Measurements from ENCODE around the gene NPEPL1. TPM values are rescaled to one million over a fixed set of nuclear protein-coding genes. Genes with fewer than 3 reads are reported as not detected.

Gene NPEPL1
- total RNA-seq, 2 donors from 2014 or later, result 14.7 to 20.6 TPM

DNA sequence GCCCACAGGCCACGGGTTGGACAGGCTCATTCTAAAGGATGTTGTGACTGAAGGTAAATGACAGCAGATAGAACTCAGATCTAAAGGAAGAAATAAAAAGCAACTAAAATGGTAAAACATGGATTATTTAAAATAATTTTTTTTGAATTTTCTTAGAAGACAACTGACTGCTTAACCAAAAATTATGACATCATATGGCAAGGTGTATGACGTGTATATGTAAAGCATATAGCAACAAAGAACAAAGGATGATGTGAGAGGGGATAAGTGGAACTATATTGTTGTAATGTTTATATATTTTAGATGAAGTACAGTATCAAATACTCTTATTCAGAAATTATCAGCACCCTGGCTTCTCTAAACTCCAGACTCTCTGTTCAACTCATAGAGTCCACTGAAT is 38.6 kb downstream of the NPEPL1 start:
- intact Hi-C loops (cut with DNase I), result no loop called here
- Histone ChIP-seq H3K4me1 (no peaks in the 10 kb centered on the region), H3K36me3 (no peaks in the 10 kb centered on the region), H3K9me3 (no peaks in the 10 kb centered on the region), H3K9ac (ENCODE audit: low read depth in 2 of 2, low read length in 2 of 2) (no peak overlapping the region), H3K27ac (no peak overlapping the region), H3K4me3 (no peak overlapping the region), H3K27me3 (no peaks in the 10 kb centered on the region)
- no peak for DNase-seq
- no peak for TF ChIP-seq CTCF (IDR thresholded peaks at IDR 0.05)

- intact Hi-C loops (cut with DNase I), result no loop called here
- H3K27ac ChIP-seq, result no peak overlapping the region
These were observed 44.6 kb downstream of the NPEPL1 start for GRCh38 chr20:58737198-58737597.

GRCh38 chr20:58740356-58741308 is 48.0 kb downstream of the NPEPL1 start:
- no peak overlapping the region for H3K9ac ChIP-seq (ENCODE audit: low read depth in 2 of 2, low read length in 2 of 2)
- TF ChIP-seq CTCF (IDR thresholded peaks at IDR 0.05), result no peak
- intact Hi-C loops (cut with DNase I), result no loop called here
- no peak overlapping the region for H3K4me3 ChIP-seq
- no peaks in the 10 kb centered on the region for H3K4me1 ChIP-seq
- no peak overlapping the region for H3K27ac ChIP-seq
- peak; percentile 10 for DNase-seq
- no peaks in the 10 kb centered on the region for H3K36me3 ChIP-seq
- no peaks in the 10 kb centered on the region for H3K27me3 ChIP-seq
- H3K9me3 ChIP-seq, result no peaks in the 10 kb centered on the region

More at GRCh38 chr20:58737198-58737597, 44.6 kb downstream of the NPEPL1 start:
- no peaks in the 10 kb centered on the region for H3K4me1 ChIP-seq
- H3K9me3 ChIP-seq, result no peaks in the 10 kb centered on the region
- TF ChIP-seq CTCF (IDR thresholded peaks at IDR 0.05), result no peak
- H3K36me3 ChIP-seq, result no peaks in the 10 kb centered on the region
- H3K27me3 ChIP-seq, result no peaks in the 10 kb centered on the region
- no peak overlapping the region for H3K9ac ChIP-seq (ENCODE audit: low read depth in 2 of 2, low read length in 2 of 2)
- no peak for DNase-seq
- no peak overlapping the region for H3K4me3 ChIP-seq

DNA sequence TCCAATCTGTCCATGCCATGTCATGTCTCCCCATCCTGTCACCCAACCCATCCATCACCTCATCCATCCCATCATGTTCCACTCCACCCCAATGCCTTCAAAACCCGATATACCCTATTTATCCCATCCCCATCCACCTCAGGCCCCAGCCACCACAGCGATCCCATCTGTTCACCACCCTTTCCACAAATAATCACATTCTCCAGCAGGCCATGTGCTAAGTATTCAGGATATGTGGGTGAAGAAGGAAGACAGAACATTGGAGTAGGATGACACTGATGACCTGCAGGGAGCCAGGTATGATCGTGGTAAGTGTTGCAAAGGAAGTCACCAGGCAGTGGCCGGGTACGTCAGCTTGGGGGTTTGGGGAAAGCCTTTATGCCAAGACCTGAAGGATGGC is 48.8 kb downstream of the NPEPL1 start:
- intact Hi-C loops (cut with DNase I), result no loop called here
- Histone ChIP-seq H3K27me3 (no peaks in the 10 kb centered on the region), H3K27ac (no peak overlapping the region), H3K9ac (ENCODE audit: low read depth in 2 of 2, low read length in 2 of 2) (no peak overlapping the region), H3K9me3 (no peaks in the 10 kb centered on the region), H3K4me1 (no peaks in the 10 kb centered on the region), H3K4me3 (no peak overlapping the region), H3K36me3 (no peaks in the 10 kb centered on the region)
- no peak for TF ChIP-seq CTCF (IDR thresholded peaks at IDR 0.05)
- DNase-seq, result no peak

- no peaks in the 10 kb centered on the region for H3K9me3 ChIP-seq
These were observed 50.3 kb downstream of the NPEPL1 start for GRCh38 chr20:58742668-58743566.

More at GRCh38 chr20:58742668-58743566, 50.3 kb downstream of the NPEPL1 start:
- Histone ChIP-seq H3K36me3 (no peaks in the 10 kb centered on the region), H3K9ac (ENCODE audit: low read depth in 2 of 2, low read length in 2 of 2) (no peak overlapping the region), H3K27ac (no peak overlapping the region), H3K27me3 (no peaks in the 10 kb centered on the region), H3K4me1 (no peaks in the 10 kb centered on the region), H3K4me3 (no peak overlapping the region)
- intact Hi-C loops (cut with DNase I), result no loop called here
- no peak for TF ChIP-seq CTCF (IDR thresholded peaks at IDR 0.05)
- peak; percentile 3 for DNase-seq
